COLO829 (cell line): ENCODE measurements around the gene LSAMP.

Source experiments
- DNase-seq: peaks from one replicate; pipeline ENCODE4 v3.0.0; 2012; ENCODE audit warnings: low spot score

LSAMP gene

DNA sequence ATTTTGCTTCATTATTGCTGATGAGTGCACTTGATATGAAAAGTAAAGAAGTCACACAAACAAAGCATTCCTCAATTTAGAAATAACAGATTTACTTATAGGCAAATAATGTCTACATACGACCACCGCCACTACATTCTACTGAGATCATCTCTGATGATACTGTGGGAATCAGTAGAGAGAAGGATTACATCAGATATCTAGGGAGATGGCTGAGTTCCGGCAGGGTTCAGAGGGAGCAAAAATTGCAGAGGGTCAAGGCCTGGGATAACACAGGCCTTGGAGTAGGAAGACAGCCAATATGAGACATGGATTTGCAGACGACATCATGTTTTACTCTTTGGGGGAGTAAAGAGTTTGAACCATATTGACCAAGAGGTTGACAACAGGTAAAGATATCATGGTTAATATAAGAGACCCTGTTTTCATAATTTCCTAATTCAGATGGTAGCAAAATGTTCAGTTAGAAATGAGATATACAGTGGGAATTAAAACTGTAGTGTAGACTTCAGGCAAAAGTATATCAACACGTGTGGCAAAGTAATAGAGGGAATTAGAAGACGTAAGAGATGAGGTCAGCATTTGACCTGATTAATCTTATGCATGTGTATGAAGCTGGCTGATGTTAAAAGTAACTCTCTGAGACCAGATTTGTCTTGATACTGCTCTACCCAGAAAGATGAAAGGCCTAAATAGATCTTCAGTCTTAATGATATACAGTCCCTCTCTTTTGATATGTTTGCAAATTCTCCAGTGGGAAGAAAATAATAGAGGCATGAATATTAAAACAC lies 15.6 kb downstream of the LSAMP start:
- DNase-seq = no peak

DNA sequence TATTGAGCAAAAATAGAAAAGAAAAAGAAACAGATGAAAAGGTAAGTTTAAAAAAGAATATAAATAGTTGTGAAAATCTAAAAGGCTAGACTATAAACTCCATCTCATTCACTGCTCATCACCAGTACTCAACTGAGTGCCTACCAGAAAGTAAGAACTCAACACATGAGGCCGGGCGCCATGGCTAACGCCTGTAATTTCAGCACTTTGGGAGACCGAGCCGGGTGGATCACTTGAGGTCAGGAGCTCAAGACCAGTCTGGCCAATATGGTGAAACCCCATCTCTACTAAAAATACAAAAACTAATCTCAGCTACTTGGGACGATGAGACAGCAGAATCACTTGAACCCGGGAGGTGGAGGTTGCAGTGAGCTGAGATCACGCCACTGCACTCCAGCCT lies 19.3 kb downstream of the LSAMP start:
- DNase-seq = no peak

DNA sequence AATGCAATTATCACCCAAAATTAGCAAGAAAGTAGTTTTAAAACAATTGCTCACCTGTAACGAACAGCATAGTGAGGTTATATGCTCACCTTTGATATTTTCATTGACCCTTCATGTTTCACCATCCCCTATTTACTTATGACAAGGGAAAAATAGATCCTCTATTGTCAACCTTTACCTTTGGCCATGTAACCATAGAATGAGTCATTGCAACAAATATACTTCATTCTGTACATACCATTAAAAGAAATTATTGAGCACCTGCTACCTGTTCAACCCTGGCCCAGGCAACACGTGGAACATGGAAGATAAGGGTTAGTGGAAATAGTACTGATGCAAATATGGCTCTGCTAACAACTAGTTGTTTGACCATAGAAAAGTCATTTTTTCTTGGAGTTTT lies 20.2 kb downstream of the LSAMP start:
- DNase-seq = no peak

DNA sequence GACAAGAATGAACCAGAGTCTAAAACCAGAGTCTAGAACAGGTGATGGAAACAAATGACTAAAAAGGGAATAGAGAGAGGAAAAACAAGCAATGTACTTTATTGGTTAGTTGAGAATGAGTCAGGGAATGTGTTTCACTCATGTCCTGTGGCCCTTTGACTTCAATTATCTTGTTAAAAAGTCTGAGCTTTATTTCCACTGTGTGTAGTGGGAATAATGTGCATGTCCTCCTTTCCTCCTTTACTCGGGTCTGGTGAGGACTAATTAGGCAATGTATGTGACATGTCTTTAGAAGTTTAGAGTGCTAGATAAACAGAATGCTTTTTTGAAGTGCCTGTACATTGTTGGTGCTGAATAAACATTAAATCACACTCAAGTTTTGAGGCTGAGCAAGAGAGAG lies 21.3 kb downstream of the LSAMP start:
- no peak for DNase-seq

DNA sequence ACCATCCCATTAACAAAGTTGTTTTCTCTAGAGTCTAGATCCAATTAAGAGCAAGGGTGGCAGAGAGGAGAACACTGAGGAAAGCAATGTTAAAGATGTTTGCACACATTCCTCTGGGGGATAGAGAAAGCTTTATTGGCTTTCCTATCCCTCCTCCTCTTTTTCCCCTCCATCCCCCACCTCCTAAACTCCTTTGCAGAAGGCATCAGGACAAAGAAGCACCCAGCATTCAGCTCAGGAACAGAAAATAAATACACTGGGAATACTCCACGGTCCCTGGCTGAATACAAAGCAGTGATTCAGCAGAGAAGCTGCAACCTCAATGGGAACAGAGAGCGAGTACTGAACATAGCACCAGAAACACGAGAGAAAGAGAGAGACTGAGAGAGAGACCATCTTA lies 21.9 kb downstream of the LSAMP start:
- DNase-seq = peak; percentile 66

DNA sequence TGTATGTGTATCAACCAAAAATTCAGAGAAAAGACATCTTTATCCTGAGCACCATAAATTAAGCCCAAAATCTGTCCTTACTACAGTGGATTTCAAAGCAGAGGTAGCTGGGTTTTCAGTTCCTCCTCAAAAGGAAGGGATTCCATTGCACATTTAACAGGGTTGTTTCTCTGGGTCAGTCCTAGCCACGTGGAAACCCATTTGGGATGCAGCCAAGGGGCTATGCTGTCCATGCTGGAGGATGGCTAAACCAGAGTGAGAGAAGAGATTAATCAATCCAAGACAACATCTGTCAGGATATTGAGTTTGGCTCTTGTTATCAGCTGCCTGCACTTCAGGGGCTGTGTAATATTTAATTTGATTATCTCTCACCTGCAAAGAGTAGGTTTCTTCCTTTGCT lies 28.1 kb downstream of the LSAMP start:
- no peak for DNase-seq

DNA sequence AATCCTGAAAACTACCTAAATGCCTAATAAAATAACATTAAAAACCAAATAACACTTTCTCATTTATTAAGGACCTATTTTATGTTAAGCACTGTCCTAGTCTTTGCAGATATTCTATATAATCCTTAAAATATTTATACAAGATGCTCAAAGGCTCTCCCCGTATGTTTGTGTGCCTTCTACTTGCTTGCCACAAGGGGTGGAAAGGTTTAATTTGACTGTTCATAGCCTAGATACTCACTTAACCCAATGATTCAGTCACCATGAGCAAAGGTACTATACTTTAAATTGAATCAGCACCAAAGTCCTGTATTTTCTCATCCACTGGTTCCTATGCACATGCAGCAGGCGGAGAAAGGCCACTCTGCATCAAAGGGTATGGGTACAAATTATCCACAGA lies 32.0 kb downstream of the LSAMP start:
- no peak for DNase-seq

DNA sequence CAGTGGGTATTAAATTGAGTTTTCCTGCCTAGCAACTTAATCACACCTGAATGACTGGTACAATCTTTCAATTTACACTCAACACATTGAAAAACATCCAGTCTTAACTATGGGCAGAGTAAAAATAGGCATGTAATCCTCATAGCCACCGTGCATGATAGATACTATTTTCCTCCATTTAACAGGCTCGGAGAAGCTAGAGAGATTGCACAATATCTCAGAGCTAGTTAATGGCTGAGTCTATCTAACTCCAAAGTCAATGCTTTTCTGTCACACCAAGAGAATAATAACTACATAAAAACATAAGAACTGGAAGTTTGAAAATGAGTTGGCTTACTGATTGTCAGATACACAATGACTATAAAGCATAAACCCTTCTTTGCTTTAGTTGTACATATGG lies 36.8 kb downstream of the LSAMP start:
- no peak for DNase-seq

DNA sequence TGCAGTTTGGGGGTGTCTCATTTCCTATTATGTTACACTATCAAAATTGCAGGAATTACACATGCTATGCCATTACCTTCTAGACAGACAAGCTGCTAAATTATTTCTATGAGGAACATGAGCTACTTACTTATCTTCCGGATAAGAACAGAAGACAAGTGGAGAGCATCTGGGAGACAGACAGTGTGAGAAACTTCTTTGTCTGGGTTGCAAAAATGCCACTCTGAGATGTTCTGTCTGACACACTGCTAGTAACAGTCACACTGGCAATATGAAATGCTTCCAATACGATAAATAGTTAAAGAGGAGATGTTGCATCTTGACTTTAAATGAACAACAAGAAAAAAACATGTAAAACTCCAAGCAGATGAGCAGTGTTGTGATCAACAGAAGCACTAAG lies 40.1 kb downstream of the LSAMP start:
- DNase-seq = no peak

DNA sequence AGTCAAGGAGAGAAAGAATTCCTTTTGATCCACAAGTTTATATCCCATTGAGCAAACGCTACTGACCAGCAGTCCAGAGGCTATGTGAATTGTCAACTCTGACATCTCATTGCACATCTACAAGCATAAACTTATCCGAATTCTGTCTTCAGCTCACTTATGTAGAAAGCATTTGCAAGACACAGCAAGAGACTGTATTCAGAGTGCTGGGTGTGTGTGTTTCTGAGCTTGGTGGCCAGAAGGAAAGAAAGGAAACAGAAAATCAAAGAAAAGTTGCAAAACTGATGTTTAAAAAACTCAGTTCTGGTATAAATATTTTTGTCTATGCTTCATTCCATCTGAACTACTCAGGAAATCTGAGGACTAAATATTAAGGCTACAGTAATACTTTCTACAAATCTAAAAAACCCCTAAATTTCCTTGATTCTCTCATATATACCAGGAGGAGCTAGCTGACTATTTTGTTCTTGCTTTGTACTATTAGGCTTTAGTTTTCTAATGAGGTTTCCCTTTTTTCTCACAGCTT lies 45.5 kb downstream of the LSAMP start:
- no peak for DNase-seq

DNA sequence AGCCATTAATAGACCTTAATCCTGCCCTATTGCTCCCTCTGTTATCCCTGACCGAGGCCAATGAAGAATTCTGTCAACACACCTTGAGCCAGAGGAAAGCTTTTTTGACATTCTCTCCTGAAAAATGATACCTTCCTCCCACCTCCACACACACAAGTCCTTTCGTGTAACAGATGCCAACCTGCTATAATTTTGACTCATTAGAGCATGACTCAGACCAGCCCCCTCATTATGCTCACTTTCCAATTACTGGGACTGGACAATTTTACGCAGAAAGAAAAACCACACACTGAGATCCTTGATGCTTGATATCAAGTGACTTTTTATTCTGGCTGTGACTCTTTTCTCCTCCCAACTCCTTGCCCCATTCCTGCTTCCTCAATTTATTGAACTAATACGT lies 50.9 kb downstream of the LSAMP start:
- no peak for DNase-seq

DNA sequence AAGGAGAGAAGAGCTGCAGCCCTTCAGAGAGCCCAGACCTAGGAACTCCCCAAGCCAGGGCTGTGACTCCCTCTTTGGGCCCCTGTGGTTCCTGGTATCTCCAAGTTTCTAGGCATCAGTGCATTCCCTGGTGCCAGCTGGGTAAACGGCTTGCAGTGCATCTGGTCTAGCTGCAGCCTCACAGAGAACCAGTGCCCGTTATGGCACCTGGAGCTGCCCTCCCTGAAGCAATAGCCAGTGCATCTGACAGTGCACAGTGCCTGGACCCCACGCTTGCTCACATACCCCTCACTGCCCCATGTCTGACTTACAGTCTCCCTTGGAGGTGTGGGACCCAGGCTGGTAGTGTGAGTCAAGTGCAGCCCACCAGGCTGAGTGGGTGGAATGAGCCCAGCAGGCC lies 52.1 kb downstream of the LSAMP start:
- DNase-seq = no peak

DNA sequence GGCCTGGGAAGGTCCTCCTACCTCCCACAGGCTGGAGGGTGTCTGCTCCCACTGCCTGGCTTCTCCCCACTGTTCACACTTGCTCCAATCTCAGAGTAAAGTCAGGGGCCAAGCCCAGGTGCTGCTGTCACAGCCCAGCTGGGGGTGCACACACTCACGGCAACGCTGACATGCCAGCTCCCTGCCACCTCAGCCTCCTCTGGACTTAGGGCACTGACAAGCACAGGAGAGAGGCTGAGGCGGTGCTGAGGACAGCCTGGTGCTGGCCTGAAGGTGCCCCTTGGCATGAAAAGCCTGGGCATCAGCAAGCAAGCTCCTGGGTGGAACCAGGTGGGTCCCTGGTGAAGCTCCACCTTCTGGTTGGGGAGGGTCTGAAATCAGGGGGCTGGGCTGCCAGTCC lies 53.0 kb downstream of the LSAMP start:
- no peak for DNase-seq

DNA sequence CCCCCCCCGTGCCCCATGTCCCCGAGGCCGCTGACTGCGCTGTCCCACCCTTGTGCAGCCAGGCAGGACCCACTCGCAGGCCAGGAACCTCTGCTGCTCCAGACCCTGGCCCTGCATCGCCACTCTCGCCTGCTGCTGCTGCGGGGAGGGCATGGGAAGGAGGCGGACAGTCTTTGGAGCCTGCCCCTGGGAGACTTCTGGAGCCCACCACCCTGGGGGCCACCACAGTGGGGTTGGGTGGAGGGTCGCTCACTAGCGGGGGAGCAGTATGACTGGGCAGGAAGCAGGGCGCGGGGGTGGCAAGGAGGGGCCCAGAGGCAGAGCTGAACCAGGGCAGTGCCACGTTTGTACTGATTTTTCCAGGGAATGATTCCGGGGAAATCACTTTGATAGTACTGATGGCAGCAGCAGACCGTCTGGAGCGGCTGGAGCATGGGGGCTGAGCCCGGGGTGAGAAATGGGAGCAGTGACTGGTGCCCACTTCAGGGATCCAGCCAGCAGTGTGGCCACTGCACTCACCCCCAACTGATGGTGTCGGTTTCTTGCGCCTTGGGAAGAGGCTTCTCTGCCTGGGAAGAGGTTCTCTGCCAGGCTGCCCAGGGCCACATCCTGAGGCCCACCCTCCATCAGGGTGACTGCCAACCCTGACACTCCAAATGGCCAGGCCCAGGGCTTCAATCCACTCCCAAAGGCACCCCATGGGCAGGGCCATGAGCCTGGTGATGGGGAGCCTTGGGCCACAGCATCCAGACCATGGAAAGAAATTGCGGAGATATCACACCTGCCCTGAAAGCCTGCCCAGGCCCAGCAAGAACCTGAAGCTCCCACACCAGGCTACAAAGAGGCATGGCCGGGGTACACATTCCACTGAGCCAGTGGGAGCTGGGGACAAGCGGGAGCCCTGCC lies 53.7 kb downstream of the LSAMP start:
- DNase-seq = no peak

DNA sequence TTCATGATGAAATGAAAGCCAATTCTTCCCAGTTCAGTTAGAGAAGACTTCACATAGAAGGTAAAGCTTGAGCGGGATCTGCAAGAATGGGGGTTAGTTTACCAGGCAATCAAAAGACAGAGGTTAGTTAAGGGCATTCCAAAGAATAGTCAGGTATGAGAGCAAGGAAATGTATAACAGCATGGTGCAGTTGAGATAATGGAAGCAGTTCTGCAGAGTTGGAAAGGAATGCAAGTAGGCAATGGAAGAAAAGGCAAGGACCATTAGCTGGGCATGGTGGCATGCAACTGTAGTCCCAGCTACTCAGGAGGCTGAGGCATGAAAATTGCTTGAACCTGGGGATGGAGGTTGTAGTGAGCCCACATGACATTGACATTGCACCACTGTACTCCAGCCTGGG lies 55.0 kb downstream of the LSAMP start:
- DNase-seq = no peak

DNA sequence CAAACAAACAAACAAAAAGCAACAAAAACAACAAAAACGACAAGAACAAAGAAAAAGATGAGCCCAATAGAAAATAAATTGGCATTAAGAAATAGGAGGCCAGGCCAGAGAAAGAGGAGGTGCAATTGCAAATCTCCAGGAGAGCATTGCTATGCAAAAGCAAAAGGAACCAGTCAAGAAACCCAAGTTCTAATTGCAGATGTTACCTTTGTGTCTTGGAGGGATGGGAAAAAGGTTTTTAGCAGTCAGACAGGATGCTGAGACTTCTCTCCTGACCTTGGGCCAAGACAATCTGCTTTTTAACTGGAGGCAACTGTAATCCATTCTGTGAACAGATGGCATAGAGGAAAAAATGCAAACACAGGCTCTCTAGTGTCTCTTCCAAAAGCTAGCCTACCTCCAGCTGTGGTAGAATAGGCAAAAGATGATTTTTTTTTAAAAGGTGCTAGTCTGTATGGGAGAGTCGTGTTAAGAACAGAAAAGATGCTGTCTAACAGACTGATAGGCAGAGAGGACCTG lies 56.4 kb downstream of the LSAMP start:
- DNase-seq = no peak

DNA sequence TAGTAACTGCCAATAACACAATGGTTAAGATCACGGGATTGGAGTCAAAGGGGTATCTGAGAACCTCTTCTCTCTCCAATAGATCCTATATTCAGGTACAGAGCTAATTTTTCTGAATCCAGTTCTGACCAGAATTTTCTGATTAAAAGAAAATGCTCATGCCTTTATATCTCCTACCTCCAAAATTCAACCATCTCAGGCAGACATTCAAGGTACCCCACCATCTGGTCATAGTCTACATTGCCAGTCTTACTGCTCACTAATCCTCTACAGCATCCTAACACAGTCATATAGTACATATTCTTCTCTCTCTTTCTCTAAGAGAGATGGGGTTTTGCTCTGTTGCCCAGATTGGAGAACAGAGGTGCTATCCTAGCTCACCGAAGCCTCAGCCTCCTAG lies 59.1 kb downstream of the LSAMP start:
- no peak for DNase-seq

DNA sequence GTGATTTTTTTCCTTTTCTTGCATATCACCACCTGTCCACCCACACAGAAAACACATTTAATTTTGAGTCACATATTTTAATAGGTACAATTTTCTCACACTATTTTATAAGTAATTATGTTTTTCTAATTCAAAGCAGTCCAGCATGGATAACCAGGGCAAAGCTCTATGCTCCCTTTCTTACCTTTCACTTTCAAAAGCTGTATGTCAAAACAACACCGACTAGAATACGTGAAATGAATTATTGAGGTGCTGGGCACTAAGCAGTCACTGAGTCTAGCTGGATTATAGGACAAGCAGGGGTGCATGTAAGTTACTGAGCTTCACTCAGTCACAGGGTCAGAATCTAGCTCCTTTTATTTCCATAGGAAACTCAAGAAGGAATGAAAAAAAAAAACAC lies 60.6 kb downstream of the LSAMP start:
- DNase-seq = no peak

DNA sequence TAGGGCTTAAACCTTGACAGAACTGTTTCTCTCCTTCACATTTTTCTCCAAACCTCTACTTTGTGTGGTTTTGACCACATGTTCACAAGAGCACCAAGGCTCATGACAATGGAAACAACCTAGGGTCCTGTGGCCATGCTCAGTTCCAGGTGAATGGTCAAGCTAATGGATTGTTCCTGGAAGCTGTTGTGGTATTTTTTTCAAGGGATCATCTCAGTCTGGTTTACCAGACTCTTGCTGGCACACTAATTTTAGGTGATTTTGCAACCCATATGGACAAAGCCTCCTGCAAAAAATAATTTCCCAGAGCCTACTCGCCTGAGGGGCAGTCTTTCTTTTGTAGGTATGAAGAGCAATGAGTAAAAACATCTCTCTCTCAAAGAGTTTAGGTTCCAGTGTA lies 67.2 kb downstream of the LSAMP start:
- DNase-seq = no peak

DNA sequence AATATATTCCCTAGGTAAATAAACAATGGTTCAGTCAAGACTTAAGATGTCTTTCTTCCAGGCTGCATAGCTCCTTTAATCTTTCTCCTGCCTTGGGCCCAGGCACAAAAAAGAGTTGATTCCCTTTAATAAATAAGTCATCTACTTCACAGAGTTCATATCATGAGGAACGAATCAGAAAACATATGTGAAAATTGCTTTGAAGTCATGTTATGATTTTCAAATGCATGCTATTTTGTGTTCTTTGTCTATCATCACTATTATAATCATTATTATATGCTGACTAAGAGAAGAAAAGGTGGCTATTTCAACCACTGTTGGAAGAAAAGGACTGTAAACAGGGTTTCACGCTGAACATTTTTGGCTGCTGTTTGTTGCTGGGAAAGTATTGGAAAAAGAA lies 70.4 kb downstream of the LSAMP start:
- no peak for DNase-seq

DNA sequence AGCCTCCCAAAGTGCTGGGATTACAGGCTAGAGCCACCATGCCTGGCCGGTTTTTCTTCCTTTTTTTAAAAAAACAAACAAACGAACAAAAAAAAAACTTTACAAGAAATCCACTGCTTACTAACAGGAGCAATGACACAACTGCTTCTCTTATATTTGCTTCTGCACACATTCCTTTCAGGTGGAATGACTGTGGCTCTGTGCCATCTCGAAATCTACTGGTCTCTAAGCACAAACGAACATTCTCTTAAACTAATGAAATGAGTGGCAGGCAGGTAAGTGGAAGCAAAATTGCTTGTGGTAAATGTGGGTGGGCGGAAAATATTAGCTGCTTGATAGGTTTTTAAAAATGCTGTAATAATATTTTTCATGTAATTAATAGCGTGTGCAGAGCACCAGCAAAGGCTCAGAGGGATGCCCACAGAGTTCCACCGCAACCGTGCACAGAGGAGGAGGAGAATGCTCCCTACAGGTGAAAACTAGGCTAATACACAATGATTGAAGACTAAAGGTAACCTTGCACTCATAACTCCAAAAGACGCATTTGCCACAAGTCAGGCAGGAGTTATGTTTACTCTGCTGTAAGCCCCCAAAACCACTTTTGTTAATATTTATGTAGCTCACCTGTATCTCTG lies 77.4 kb downstream of the LSAMP start:
- DNase-seq = no peak

DNA sequence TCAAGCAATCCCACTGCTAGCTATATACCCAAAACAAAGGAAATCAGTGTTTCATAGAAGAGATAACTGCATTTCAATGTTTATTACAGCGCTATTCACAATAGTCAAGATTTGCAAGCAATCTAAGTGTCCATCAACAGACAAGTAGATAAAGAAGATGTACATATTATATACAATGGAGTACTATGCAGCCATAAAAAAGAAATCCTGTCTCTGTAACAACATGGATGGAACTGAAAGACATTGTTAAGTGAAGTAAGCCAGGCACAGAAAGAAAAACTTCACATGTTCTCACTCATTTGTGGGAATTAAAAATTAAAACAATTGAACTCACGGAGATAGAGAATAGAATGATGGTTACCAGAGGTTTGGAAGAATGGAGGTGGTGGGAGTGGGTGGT lies 89.2 kb downstream of the LSAMP start:
- no peak for DNase-seq

DNA sequence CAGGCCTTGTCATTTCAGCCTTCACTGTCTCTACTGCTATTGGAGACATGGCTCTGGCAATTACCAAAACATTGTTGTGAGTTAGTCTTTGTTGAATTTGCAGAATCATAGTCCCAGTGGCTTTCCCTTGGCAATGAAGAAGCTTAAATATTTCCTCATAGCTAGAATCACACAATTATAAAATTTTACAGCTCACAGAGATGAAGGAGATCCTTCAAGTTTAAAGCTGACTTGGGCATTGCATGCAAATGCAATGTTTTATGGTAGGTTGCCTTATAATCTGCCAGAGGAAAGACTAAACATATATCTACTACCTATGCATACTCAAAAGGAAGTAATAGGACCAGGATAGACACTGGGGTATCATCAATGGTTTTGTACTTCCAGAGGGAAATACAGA lies 90.9 kb downstream of the LSAMP start:
- DNase-seq = no peak
